Activated T-helper 2 cell treated with anti-CD3 and anti-CD28 coated beads, Interferon-gamma antibody, Interleukin-2, Interleukin-4, amounts not matched to agents 10 μg/mL and 5 μg/mL and 100 μg/mL, durations not matched to agents 14 hours and 24 hours and 36 hours (primary cell): ENCODE data around the gene TMEM94. TPM values are rescaled to one million over a fixed set of nuclear protein-coding genes. Genes with fewer than 3 reads are reported as not detected.
"Not testable (repeated sequence)": the region's sequence is repeated elsewhere in the genome, so short reads cannot be mapped to it uniquely, and the experiment has no call there.

ENCODE experiments used
- DNase-seq: peaks from one replicate; pipeline ENCODE4 v3.0.0; 2021; ENCODE audit warnings: low spot score
- H3K27ac Mint-ChIP-seq: one replicate; pipeline ENCODE4 v1.8.0; 2021; ENCODE audit warnings: mixed read lengths
- H3K27me3 Mint-ChIP-seq: one replicate; pipeline ENCODE4 v1.8.0; 2021; ENCODE audit warnings: low read depth, mixed read lengths
- H3K36me3 Mint-ChIP-seq: one replicate; pipeline ENCODE4 v1.8.0; 2021; ENCODE audit warnings: low read depth, mixed read lengths
- H3K4me1 Mint-ChIP-seq: one replicate; pipeline ENCODE4 v1.8.0; 2021; ENCODE audit warnings: low read depth, mixed read lengths
- H3K4me3 Mint-ChIP-seq: one replicate; pipeline ENCODE4 v1.8.0; 2021; ENCODE audit warnings: low read depth, mild to moderate bottlenecking, moderate library complexity, mixed read lengths
- H3K9me3 Mint-ChIP-seq: one replicate; pipeline ENCODE4 v1.8.0; 2021; ENCODE audit warnings: mixed read lengths
- intact Hi-C: fragments of 100-400 bp; cut with micrococcal nuclease; formaldehyde crosslinking; loops from one replicate; pipeline ENCODE4 v1.15.1; 2023
- total RNA-seq: library from RNA; stranded (reverse); gene quantifications from 2 replicates; pipeline ENCODE4 v1.2.3, GENCODE V29; 2022

Gene TMEM94
- total RNA-seq, 1 donor from 2014 or later = 71.1 TPM

DNA sequence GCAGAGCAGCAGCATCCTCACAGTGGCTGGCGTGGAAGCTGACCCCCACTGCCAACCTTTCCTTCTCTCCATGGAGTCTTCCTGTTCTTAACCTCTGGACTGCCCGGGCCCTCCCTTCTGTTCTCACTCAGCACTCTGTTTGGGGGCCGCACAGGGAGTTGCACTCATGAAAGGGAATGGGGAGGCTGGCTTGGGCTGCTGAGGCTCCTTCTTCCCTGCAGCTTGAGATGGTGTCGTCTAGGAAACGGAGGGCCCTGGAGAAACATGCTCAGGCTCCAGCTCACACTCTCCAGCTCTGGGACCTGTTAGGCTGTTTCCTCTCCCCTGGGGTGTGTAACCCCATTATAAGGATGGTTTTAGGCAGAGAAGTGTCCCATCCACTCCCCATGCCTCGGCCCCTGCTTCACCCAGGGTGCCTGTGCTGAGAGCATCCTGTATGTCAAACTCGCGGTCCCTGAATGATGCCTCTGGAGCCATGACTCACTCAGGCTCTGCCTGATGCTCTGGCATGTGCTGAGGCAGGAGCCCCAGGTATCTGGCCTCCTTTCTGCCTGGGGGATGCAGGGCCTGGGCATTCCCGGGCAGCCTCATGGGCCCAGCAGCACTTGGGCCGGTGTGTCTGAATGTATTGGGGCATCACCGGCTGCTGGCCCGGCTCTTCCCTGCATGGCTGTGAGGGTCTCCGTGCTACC lies 18.9 kb downstream of the TMEM94 start:
- no peaks in the 10 kb centered on the region for H3K27me3 Mint-ChIP-seq
- H3K36me3 Mint-ChIP-seq = peaks cover 14% of the 10 kb centered on the region
- intact Hi-C loops = no loop called here
- DNase-seq = no peak
- no peaks in the 10 kb centered on the region for H3K4me1 Mint-ChIP-seq
- H3K4me3 Mint-ChIP-seq = no peak overlapping the region
- no peak overlapping the region for H3K27ac Mint-ChIP-seq
- no peaks in the 10 kb centered on the region for H3K9me3 Mint-ChIP-seq

DNA sequence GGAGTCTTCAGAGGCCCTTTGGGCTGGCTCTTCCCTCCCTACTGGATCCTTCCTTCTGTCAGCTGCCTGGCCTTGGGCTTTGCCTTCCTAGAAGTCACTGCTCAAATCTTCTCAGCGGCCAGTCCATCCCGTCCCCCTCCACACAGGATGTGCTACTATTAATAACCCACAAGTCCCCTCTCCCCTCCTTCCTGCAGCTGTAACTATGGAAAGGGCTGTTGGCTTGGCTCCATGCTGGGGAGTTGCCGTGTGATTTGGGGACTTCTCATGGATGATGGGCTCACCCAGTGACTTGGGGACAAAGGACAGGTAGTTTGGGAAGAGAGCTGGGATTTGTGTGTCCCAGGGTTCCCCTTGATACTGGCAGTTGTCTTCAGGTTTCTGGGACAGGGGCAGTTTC lies 19.4 kb downstream of the TMEM94 start:
- no peaks in the 10 kb centered on the region for H3K27me3 Mint-ChIP-seq
- intact Hi-C loops = no loop called here
- H3K4me3 Mint-ChIP-seq = no peak overlapping the region
- no peak for DNase-seq
- H3K4me1 Mint-ChIP-seq = no peaks in the 10 kb centered on the region
- peaks cover 14% of the 10 kb centered on the region for H3K36me3 Mint-ChIP-seq
- no peaks in the 10 kb centered on the region for H3K9me3 Mint-ChIP-seq
- no peak overlapping the region for H3K27ac Mint-ChIP-seq

DNA sequence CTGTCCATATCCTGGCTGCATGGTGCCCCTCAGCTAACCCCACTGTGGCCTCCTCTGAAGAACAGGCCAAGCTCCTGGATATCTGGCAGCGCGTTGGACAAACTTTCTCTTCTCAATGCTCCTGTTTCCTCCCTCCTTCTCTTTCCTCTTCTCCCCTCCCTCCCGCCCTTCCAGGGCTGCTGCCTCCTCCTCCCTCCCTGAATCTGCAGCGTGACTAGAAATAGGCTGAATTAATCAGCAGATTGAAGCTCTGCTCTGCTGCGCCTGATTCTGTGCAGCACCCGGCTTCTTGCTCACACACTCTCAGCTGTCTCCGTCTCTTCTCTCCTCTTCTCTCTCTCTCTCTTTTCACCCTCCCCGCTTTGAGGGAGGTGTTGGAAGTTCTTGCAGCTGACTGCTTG lies 19.8 kb downstream of the TMEM94 start:
- intact Hi-C loops = no loop called here
- DNase-seq = no peak
- no peaks in the 10 kb centered on the region for H3K4me1 Mint-ChIP-seq
- H3K27ac Mint-ChIP-seq = no peak overlapping the region
- H3K36me3 Mint-ChIP-seq = peaks cover 14% of the 10 kb centered on the region
- H3K9me3 Mint-ChIP-seq = no peaks in the 10 kb centered on the region
- H3K4me3 Mint-ChIP-seq = no peak overlapping the region
- no peaks in the 10 kb centered on the region for H3K27me3 Mint-ChIP-seq

DNA sequence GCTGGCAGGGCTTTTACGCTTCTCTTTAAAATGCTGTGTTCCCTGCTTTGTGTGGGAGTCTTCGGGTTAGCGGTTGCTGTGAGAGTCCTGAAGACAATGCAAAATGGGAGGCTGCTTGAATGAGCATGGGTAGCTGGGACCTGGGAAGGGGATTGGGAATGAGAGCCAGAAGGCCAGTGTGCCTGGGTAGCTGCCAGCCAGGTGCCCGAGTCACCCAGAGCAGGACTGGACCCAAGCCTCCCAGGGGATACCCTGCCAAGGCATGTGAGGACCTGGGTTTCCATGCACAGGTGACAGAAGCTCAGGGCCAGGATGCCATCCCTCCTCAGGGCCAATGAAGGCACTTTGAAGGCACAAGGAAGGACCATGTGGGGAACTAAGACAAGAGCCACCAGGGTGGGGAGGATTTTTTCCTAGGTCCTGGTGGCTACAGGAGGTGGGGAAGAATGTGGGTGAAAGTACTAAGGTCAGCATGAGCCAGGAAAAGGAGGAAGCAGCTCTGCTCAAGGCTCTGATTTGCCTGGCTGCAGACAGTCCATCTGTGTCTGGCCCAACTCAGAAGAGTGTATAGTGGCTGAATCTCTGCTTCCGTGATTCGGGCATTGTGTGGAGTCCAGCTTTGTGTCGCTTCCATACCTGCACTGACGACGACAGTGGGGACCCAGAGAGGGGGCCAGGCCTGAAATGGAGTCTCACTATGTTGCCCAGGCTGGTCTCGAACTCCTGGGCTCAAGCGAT lies 20.5 kb downstream of the TMEM94 start:
- Mint-ChIP-seq H3K9me3 (no peaks in the 10 kb centered on the region), H3K27ac (no peak overlapping the region), H3K4me1 (no peaks in the 10 kb centered on the region), H3K36me3 (peaks cover 10% of the 10 kb centered on the region), H3K4me3 (no peak overlapping the region), H3K27me3 (no peaks in the 10 kb centered on the region)
- no peak for DNase-seq
- intact Hi-C loops = no loop called here

DNA sequence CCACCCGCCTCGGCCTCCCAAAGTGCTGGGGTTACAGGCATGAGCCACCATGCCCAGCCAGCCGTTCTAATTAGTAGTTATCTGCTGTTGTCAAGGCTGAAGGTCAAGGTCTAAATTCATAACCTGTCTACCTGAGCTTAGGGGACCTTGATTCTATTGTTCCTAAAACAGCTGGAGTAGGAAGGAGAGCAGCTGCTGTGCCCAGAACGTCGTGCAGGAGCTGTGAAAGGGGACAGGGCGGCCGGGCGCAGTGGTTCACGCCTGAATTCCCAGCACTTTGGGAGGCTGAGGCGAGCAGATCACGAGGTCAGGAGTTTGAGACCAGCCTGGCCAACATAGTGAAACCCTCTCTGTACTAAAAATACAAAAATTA lies 21.0 kb downstream of the TMEM94 start:
- H3K4me3 Mint-ChIP-seq, H3K27me3 Mint-ChIP-seq, H3K9me3 Mint-ChIP-seq, H3K27ac Mint-ChIP-seq, H3K4me1 Mint-ChIP-seq, intact Hi-C loops, H3K36me3 Mint-ChIP-seq, DNase-seq: not testable (repeated sequence)

DNA sequence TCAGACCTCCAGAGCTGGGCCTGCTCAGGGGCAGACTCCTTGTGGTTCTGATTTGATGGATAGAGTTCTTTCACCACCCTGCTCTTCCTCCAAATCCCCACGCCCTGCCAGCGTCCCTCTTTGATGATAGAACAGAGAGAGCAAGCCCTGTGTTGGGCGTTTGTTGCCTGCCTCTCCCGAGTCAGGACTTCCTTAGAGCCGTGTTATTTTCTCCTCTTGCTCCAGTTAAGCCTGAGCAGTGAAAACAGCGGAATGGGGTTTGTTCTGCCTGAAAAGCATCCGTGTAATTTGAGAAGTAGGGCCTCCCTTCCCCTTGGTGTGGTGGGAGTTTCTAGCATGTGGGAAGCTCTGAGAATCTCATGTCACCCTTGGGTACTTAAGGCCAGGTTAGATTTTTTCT lies 22.1 kb downstream of the TMEM94 start:
- no peak for DNase-seq
- intact Hi-C loops = no loop called here
- Mint-ChIP-seq H3K27me3 (no peaks in the 10 kb centered on the region), H3K36me3 (no peaks in the 10 kb centered on the region), H3K9me3 (no peaks in the 10 kb centered on the region), H3K4me1 (no peaks in the 10 kb centered on the region), H3K4me3 (no peak overlapping the region), H3K27ac (no peak overlapping the region)

DNA sequence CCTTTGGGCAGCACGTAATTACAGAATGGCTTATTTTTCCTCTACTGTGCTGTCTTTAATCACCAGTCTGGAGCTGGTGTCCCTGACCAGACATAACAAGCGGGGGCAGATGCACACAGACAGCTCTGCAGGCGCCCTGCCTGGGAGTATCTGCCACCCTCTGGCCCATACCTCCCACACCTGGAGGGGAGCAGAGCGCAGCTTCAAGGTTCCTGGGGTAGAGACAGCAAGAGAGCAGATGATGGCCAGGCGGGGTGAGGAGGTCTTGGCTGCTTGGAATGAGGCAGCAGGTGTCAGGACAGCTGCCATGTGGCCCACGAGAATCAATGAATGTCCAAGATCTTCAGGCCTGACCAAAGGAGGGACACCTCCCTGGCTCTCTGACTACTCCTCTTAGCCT lies 23.8 kb downstream of the TMEM94 start:
- Mint-ChIP-seq H3K4me3 (no peak overlapping the region), H3K9me3 (no peaks in the 10 kb centered on the region), H3K36me3 (no peaks in the 10 kb centered on the region), H3K4me1 (peaks cover 4% of the 10 kb centered on the region), H3K27me3 (no peaks in the 10 kb centered on the region), H3K27ac (no peak overlapping the region)
- intact Hi-C loops = no loop called here
- no peak for DNase-seq

DNA sequence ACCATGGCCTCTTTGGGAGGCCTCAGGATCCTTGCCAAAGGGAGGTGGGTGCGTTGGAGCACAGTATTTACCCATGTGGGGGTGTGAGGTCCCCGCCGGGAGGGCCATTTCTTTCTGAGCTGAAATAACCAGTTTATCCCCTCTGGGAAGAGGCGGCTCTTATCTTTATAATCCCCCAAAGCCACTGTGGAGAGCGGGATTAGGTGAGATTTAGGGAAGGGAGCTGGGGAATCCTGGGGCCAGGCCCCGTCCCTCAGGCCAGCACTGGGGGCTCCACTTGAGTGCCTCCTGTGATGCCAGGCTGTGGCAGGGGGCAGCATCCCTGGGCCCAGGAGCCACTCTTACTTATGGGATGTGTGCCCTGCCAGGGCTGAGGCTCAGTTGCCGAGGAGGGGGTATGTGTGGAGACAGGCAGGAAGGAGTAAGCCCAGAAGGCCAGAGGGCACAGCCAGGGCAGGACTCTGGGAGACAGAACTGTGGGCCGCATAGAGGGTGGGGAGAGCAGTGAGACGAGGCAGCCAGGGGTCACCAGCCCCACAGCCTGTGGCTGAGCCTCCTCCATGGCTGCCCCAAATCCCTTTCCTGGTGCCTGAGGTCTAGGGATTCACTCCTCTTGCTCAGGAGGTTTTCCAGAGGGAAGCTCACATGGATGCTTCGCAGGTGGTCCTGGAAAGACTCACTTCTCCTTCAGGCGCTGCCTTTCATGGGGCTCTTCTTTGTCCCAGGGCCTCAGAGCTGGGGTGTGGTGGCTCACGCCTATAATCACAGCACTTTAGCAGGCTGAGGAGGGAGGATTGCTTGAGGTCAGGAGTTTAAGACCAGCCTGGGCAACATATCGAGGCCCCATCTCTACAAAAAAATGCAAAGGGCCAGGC lies 25.0 kb downstream of the TMEM94 start:
- H3K36me3 Mint-ChIP-seq = peaks cover 4% of the 10 kb centered on the region
- intact Hi-C loops = no loop called here
- peaks cover 7% of the 10 kb centered on the region for H3K4me1 Mint-ChIP-seq
- H3K27me3 Mint-ChIP-seq = no peaks in the 10 kb centered on the region
- H3K27ac Mint-ChIP-seq = no peak overlapping the region
- H3K4me3 Mint-ChIP-seq = no peak overlapping the region
- no peaks in the 10 kb centered on the region for H3K9me3 Mint-ChIP-seq
- DNase-seq = no peak

DNA sequence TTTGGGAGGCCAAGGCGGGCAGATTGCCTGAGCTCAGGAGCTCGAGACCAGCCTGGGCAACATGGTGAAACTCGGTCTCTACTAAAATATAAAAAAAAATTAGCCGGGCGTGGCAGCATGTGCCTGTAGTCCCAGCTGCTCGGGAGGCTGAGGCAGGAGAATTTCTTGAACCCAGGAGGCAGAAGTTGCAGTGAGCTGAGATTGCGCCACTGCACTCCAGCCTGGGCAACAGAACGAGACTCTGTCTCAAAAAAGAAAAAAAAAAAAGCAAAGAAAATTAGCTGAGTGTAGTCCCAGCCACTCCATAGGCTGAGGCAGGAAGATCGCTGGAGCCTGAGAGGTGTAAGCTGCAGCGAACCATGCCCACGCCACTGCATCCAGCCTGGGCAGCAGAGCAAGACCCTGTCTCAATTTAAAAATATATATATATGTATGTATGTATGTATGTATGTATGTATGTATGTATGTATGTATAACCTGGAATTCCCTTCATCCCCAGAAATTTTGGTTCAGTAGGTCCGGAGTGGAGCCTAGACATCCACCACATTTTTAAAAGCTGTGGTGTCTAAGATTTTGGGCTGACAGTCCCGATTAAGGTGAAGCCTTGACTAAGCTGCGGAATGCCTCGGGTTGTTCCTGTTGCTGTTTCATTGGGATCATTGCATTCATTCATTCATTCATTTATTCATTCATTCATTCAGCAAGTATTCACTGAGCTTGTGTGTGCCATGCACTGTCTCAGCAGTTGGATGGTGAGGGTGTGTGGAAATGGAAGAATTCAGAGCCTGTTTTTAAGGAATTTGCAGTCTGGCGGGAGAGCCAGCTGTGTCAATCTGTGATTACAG lies 25.9 kb downstream of the TMEM94 start:
- H3K4me1 Mint-ChIP-seq = peaks cover 14% of the 10 kb centered on the region
- no peaks in the 10 kb centered on the region for H3K27me3 Mint-ChIP-seq
- no peak overlapping the region for H3K27ac Mint-ChIP-seq
- H3K36me3 Mint-ChIP-seq = peaks cover 6% of the 10 kb centered on the region
- intact Hi-C loops = no loop called here
- H3K9me3 Mint-ChIP-seq = no peaks in the 10 kb centered on the region
- no peak overlapping the region for H3K4me3 Mint-ChIP-seq
- DNase-seq = no peak

DNA sequence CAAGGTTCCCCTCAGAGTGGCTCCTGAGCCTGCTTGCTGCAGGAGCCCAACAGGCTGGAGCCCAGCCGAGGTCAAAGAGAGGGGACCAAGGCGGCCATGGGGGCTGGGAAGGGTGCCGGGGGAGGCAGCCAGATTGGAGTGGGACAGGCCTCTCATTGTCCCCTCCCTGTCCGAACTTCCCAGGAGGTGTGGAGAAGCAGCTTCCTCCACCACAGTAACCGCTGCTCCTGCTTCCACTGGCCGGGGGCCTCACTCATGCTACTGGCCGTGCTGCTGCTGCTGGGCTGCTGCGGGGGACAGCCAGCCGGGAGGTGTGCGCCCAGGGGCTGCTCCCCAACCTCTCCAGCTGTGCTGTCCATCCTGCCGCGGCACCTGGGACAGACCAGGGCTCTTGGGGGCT lies 29.3 kb downstream of the TMEM94 start:
- Mint-ChIP-seq H3K27me3 (no peaks in the 10 kb centered on the region), H3K4me3 (no peak overlapping the region), H3K36me3 (peaks cover 6% of the 10 kb centered on the region), H3K4me1 (peaks cover 19% of the 10 kb centered on the region), H3K27ac (no peak overlapping the region), H3K9me3 (no peaks in the 10 kb centered on the region)
- intact Hi-C loops = no loop called here
- no peak for DNase-seq

DNA sequence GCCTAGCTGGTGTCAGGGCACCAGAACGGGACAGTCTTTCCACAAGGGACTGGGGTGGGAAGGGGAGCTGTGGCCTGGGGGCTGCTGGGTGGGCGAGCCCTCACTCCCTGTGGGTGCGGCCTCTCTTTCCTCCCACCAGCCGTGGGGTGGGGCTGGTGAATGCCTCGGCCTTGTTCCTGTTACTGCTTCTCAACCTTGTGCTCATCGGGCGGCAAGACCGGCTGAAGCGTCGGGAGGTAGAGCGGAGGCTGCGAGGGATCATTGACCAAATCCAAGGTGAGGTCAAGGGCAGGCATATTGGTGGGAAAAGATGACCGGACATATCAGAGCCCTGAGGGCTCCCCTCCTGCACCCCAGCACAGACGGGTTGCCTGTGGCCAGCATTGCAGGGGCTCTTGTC lies 29.7 kb downstream of the TMEM94 start:
- intact Hi-C loops = no loop called here
- H3K27ac Mint-ChIP-seq = peak overlapping the region; percentile 40
- H3K4me3 Mint-ChIP-seq = no peak overlapping the region
- H3K4me1 Mint-ChIP-seq = peaks cover 19% of the 10 kb centered on the region
- H3K27me3 Mint-ChIP-seq = no peaks in the 10 kb centered on the region
- DNase-seq = no peak
- H3K36me3 Mint-ChIP-seq = peaks cover 6% of the 10 kb centered on the region
- no peaks in the 10 kb centered on the region for H3K9me3 Mint-ChIP-seq

DNA sequence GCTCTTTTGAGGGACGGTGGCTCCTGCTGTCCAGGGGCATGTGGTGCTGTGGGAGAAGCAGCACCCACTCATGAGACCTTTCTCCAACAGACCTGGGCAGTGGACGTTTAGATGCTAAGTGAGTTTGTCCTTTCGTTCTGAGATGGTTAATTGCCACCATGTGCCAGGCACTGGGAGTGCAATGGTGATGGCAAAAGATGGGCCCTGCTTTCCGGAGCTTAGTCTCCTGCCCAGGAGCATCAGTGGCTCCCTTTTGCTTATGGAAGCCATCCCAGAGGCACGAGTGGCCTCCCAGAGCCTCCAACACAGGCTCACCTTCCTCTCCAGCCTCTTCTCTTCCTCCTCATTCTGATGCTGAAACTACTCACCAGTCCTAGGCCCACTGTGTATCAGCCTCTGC lies 30.5 kb downstream of the TMEM94 start:
- Mint-ChIP-seq H3K9me3 (no peaks in the 10 kb centered on the region), H3K4me1 (peaks cover 19% of the 10 kb centered on the region), H3K27ac (peak overlapping the region; percentile 81), H3K36me3 (peaks cover 6% of the 10 kb centered on the region), H3K27me3 (no peaks in the 10 kb centered on the region), H3K4me3 (no peak overlapping the region)
- no peak for DNase-seq
- intact Hi-C loops = no loop called here
